Fibroblast of skin of right quadriceps (primary cell): ENCODE data around the gene NRXN2.
A peak's percentile ranks its signal among the peaks of the same experiment; 100 is the strongest.

ENCODE experiments used
- DNase-seq: peaks from one replicate; pipeline ENCODE4 v3.0.0-alpha.2; 2013

The NRXN2 gene

GRCh38 chr11:64621283-64622019 lies 101.5 kb downstream of the NRXN2 start:
- DNase-seq: no peak

- peak; percentile 37 for DNase-seq
Measured at GRCh38 chr11:64620381-64620971, 102.5 kb downstream of the NRXN2 start.

- DNase-seq: peak; percentile 66
Measured at GRCh38 chr11:64619811-64620380, 103.1 kb downstream of the NRXN2 start.

GRCh38 chr11:64619196-64619595 lies 103.8 kb downstream of the NRXN2 start:
- no peak for DNase-seq

GRCh38 chr11:64616817-64617216 lies 106.2 kb downstream of the NRXN2 start:
- no peak for DNase-seq

GRCh38 chr11:64614917-64615316 lies 108.1 kb downstream of the NRXN2 start:
- DNase-seq: no peak

GRCh38 chr11:64613648-64614047 lies 109.3 kb downstream of the NRXN2 start:
- no peak for DNase-seq

- DNase-seq: no peak
Measured at GRCh38 chr11:64611869-64612646, 110.9 kb downstream of the NRXN2 start.

GRCh38 chr11:64611176-64611575 lies 111.8 kb downstream of the NRXN2 start:
- no peak for DNase-seq

GRCh38 chr11:64610596-64610995 lies 112.4 kb downstream of the NRXN2 start:
- no peak for DNase-seq

GRCh38 chr11:64609436-64610047 lies 113.5 kb downstream of the NRXN2 start:
- no peak for DNase-seq

- no peak for DNase-seq
Measured at GRCh38 chr11:64608636-64609035, 114.4 kb downstream of the NRXN2 start.

- no peak for DNase-seq
Measured at GRCh38 chr11:64608046-64608445, 115.0 kb downstream of the NRXN2 start.

GRCh38 chr11:64607381-64607985 lies 115.5 kb downstream of the NRXN2 start:
- DNase-seq: no peak

- no peak for DNase-seq
Measured at GRCh38 chr11:64606796-64607380, 116.1 kb downstream of the NRXN2 start.

GRCh38 chr11:64605656-64606585 lies 117.1 kb downstream of the NRXN2 start:
- no peak for DNase-seq

GRCh38 chr11:64605244-64605560 lies 117.8 kb downstream of the NRXN2 start:
- DNase-seq: no peak

GRCh38 chr11:64604458-64605243 lies 118.3 kb downstream of the NRXN2 start:
- no peak for DNase-seq

- DNase-seq: no peak
Measured at GRCh38 chr11:64603411-64604110, 119.4 kb downstream of the NRXN2 start.
